HG03066 (cell line): ENCODE results near the gene AKT3.
A peak's percentile ranks its signal among the peaks of the same experiment; 100 is the strongest.

ENCODE experiments used
- ATAC-seq: cut with Tn5 transposase; IDR thresholded peaks from one replicate; pipeline ENCODE4 v1.9.1; 2021; ENCODE audit warnings: low read depth; ENCODE audit not compliant: unreplicated experiment

The AKT3 gene

DNA sequence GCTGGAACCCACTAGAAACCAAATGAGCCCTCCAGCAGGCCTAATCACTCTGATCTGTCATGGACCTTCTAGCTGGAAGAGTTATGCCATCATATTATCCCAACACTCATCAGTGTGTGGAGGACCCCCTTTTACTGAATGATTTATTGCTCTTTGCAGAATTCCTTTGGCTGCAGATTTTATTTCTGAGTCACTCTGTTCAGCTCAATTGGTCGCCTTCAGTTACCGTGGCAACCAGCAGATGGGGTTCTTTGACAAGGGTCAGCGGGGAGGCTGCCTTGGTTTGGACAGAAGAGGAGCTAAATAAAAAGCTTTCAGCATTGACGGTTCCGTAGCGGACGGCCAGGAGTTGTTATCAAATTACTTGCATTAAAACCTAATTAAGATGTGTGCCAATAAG, 374.1 kb downstream of the AKT3 start:
- no peak for ATAC-seq

DNA sequence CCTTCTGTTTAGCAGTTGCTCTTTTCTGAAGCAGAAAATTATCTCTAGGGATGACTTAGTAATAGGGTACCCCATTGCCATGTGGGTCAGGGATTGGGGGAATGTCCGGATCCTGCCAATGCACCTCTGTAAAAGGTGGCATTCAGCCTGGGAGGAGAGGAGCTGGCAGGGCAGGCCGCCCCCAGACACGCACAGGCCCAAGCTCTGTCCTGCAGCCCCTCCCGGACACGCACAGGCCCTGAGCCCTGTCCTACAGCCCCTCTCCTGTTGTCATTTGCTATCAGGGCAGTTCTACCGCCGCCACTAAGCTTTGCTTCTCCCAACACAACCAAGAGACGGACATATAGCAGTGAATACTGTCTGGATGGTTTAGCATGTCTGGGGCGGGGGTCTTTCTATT, 375.1 kb downstream of the AKT3 start:
- ATAC-seq: no peak

DNA sequence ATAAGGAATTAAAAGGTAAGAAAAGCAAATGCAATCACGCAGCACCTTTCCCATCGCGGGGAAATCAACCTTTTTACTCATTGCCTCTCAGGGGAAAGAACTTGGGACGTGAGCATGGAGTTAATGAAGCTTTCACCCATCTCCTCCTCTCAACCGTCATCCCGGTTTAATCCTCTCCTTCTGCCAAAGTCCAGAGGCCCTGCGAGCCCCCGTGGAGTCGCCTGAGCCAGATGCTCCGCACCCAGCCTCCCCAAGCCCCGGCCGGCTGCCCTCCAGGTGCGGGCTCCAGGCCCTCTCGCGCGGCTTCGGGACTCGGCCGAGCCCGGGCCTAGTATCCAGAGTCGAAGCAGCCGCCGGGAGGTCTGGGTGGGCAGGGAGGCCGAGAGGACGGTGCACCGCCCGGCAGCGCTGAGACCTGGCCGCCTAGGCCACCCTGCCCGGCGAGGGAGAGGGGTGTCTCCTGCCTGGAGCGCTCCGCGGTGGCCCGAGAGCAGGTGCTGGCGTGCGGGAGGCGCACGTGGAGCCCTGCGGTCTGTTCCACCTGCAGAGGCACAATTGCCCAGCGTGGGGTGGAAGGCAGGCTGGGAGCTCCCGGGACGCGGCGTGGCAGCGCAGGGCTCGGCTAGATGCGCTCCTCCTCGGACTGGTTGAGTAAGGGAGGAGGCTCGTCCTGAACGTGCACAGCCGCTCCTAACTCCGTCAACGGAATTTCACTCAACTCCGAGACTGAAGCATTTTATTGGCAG, 375.7 kb downstream of the AKT3 start:
- ATAC-seq: no peak

DNA sequence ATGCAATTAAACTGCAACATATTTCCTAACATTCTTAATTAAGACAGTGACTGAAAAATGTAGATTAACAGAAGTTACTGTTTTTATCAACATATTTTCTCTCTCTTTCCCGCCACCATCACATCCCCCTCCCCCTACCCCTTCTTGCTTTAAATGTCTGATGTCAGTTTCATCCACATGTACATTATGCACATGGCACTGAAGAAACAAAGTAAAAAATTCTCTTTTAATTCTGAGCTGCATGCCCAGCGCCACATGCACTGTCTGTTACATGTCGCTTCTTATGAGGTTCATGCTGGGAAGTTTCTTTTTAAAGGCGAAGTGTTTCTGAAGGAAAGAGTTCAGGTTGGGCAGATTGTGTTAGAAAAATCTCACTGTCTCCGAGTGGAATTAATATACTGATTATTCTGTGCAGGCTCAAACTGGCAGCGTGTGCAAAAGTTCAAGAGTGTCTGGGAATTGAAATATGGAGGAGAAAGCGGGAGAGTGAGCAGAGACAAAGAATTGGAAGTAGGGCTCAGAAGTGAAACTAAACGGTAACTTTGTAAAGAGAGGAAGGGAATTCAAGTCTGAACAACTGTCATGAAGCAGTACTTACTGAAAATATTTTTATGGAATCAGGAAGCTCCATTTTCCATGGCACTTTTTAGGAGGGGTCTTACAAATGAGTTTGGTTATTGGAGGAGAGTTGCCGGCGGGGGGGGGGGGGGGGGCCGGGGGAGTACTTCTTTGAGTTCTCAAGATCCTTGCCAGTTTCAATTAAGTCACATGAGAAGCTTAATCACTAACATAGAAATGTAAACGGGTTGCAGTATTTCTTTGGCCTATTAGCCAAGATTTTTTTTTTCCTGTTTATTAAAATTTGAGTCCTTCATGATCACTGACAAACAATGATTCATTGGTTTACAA, 376.6 kb downstream of the AKT3 start:
- ATAC-seq: no peak

DNA sequence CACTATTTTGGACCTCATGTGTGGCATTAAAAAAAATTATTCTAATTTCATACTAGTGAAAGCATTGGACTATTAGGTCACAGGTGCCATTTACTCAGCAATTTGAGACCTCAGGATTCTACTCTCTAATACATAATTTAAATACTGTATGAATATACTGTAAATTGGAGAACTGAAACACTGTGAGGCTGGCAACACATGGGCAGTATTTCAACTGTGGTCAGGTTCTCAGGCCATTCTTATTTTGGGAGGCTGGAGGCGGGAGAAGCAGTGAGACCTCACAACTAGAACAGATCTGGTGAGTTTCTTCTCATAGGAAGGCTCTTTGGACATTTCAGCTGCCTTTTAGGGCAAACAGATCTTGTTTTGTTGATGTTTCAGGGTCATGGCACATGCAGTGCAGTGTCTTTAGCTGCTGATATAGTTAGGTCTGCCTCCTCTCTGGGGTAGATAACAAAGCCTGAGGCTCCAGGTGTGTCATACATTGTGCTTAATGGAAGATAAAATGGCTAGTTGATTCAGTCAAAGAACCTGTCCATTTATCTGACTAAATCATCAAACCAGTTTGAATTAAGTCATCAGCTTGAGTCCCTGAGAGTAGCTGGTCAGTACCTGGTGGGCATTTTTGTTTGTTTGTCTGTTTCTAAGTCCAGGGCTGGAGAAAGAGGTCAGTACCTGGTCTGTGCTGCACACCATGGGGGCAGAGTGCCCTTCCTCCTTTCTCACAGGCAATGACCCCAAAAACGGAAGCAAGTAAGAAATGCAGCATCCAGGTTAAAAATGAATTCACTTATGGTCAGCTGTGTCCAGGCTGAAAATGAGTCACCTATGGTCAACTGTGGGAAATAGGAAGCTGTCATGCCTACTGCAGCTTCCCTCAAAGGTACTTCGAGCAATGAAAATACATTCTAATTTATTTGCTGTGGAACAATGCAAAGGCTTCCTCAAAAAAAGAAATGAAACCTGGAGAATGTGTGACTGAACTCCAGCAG, 378.0 kb downstream of the AKT3 start:
- ATAC-seq: peak; percentile 83

DNA sequence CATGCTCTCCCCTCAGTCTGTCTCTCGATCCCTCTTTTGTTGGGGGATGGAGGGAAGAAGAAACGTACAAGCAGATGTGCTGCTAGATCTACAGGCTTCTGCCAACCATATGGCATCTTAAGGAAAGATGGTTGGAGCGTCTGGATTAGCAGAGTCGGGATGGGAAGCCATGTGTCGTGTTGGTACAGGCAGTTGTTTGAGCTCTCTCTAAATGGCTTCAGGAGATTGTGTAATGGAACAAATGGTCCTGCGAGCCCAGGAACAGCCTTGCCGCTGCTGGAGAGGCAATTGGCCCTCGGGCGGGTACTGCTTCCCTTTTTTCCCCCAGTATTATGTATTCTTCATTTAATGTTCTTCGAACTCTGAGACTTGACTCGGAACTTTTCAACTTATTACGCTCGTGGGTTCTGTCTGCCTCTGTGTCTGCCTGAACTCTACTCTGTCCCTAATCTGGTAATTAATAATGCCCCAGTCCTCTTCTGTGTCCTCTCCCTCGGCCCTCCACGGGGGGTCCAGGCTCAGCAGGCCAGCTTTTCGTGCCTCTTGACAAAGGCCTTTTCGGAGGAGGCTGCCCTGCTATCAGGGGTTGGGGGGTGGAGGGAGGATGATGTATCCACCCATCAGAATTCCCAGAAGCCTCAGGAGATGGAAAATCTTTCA, 378.9 kb downstream of the AKT3 start:
- no peak for ATAC-seq

DNA sequence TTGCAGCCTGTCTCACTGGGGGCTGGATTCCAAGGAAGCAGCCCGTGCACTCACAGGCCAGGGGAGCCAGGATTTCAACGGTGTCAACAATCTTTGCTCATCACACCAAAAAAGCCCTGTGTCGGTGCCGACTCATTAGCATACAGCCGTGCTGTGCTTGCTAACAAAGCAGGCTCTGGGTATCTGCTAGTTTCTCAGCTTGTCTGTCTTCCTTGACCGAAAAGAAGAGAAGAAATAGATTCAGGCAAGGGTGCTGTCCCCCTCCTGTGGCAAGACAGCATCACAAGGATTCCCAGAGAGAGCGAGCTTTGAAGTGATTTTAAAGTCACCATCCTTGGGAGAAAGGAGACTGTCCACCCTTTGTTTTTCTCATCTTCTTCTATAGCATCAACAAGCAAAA, 379.5 kb downstream of the AKT3 start:
- ATAC-seq: no peak

DNA sequence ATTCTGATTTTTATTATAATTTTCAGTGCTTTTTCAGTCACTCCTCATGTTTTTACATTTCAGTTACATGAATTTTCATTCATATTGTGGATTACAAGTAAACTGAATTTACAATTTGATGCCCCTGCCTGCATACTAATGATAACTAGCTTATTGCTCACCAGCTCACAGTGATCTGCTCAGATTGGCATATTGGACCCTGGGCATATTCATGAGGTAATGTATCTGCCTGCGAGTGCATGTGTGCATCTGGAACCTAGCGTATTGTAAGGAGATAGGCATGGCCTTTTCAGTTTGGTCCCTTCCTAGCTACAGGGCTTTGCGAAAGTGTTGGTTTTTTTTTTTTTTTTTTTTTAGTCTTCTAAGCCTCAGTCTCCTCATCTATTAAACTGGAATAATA, 380.5 kb downstream of the AKT3 start:
- no peak for ATAC-seq

DNA sequence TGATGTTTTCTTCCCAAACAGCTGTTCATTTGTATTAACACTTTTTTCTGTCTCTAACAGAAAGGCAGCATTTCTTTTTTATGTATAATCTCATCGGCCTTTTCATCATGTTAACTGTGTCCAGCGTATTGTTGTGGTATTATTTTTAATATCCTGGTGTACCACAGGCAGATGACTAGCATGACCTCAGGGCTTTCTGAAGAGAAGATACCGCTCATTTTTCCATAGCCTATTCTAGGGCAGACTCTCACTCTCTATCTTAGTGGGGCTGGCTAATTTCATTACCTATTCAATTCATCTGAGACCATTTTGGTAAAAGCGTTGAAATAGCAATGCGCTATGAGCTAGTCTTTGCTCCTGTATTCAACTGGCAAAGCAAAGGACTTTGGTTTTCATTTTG, 384.3 kb downstream of the AKT3 start:
- no peak for ATAC-seq

DNA sequence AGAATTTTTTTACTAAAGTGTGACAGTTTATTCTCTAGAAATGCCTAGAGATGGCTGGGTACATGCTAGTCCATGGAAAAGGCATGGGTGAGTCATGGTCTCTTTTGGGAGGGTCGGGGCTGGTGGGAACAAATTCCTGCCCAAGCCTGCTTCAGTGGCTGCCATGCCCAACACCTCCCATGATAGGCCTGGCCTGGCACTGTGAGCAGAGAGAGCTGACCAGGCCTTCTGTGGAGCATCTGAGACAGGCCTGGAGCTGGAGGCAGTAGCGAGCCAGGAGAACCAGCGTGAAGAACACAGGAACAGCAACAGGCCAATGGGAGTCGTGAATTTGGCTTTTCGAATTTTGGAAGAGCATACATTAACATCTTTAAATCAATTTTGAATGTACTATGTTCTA, 385.0 kb downstream of the AKT3 start:
- ATAC-seq: no peak

DNA sequence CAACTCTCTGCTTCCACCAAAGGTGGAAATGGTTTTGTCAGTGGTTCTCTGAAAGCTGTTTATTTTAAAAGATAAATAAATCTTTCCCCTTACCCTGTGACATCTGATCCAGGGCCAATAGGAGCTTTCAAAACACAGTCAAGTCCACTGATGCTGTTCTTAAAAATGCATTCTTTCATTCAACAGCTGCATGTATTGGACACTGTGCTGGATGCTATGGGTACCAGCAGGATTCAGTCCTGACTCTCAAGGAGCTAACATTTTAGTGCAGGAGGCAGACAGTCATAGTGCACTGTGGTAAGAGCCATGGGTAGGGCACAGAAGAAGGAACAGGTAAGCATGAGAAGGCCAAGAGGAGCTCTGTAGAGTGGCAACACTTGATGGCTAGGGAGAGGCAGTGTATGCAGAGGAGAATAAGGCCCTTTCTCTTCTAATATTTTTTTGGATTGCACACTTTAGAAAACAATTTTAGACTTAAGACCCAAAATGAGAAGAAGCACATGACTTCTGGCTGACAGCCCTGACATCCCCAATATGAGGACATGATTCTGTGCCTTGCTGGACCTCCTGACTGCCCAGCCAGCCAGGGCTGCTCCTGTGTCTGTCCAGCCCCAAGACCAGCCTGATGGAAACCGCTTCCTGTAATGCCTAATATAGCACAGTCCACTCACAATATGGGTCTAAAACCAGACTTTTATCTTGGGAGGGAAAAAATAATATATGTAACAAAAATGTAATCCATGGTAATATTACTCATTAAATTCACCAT, 386.9 kb downstream of the AKT3 start:
- ATAC-seq: no peak

DNA sequence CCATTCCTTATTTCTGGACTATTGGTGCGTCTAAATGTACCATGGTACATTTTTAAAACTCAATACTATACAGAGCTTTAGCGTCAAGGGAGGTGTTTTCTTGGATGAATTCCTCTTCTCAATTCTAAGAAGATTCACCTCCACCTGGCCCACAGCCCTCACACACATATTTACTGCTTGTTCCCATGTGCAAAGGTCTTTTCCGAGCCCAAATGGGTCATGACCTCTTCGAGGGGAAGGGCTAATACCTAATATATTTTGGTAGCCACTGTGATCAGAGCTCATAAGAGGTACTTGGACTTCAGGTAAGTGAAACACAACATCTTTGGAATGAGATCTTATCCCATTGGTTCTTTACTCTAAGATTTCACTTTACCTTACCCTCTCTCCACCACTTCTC, 388.3 kb downstream of the AKT3 start:
- ATAC-seq: no peak

DNA sequence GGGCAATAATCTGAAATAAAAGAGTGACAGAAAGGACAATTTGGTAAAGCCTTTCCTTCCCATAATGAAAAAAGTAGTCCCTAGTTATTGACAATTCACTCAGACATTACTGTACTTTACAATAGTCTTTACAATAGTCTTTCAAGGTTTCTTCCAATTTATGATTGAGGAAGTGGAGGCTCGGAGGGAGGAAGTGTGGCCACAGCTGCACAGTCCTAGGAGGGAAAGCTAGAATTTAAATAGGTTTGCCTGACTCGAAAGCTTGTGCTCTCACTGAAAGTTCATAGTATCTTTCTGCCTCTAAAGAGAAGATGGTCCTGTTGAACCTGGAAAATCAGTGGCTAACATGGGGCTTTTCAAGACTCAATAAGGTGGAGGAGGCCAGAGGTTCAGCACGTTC, 391.0 kb downstream of the AKT3 start:
- no peak for ATAC-seq

DNA sequence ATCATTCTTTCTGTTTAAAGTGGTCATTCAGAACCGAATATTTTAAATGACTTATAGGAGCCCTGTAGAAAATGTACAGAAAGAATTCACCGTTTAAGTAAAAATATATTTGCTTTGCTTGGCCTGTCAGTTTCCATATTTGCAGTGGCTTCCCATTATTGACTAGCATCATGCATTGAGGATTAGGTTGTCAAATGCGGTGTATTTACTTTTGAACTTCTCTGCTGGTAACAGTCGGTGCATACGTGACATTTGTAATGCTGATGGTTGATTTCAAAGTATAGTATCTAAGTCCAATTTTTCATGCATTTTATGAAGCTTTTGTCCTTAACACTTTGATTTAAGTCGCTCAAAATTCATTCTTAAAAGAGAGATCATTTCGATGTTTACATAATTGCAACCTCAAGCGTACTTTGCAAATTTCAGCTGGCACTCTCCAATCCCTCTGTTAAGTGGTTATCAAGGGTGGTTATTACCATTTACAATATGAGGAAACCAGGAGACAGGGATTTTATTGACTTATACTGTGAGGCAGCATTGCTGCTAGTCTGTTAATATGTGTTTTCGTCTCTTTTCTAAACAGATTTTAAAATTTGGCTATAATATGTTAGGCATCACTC, 392.6 kb downstream of the AKT3 start:
- no peak for ATAC-seq

DNA sequence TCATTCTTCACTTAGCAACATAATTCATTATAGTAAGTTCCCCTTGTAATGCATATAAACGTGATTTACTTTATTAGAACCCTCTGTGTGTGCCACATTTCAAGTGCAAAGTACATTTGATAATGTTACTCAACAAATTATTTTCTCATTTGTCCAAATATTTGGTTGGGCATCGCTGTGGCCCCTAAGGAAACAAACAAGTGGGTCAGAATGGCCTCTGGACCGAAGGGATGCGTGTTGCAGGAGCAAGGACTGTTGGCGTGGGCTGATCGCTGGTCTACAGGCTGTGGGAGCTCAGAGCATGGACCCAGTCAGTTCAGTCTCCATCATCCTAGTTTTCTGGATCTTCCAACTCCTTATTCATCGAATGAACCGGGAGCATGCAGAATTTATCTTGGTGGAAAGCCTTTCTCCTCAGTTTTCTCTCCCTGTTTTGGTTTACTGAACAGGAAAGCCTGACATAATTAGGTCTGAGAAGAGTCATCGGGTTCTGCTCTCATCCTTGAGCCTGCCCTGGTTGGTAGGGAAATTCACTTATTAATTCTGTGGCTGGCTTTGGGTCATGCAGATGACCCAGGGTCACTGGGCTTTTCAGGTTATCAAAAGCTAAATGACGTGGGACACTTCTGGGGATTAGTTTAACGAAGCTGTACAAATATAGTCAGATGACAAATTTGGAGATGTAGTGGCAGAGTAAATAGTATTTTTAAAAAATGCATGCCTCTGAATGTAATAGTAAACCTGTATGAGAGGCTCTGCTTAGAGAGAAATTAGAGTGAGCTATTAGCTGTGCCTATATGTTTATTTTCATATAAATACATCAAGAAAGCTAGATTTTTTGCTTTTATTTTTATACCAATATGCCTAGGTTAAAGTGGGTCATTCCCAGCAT, 394.0 kb downstream of the AKT3 start:
- ATAC-seq: no peak

DNA sequence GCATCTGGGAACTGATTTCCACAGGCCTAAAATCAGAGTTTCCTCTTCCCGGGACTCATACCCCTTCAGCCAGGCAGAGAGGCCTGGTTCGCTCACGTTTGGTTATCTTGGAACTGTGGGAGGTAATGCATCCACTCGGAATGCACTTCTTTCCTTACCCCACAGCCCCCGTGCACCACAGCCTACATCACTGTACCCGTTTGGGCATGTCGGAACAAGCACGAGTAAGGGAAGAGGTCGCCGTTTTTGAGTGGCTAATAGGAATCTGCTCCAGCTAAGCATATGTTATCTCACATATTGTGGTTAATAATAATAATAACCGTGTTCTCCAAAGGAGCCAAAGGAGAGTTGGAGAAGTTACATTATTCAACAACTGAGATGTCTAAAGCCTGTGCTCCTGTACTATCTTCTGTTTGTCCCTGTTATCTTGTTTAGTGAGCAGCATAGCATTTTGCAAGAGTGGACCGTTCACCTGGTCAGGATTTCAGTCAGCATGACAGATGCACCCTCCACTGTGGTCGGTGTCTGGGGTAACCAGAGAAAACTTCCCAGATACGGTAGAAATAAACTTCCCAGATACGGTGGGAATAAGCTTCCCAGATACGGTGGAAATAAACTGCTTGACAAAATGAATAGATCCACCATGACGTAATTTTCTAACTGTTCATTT, 395.6 kb downstream of the AKT3 start:
- no peak for ATAC-seq

DNA sequence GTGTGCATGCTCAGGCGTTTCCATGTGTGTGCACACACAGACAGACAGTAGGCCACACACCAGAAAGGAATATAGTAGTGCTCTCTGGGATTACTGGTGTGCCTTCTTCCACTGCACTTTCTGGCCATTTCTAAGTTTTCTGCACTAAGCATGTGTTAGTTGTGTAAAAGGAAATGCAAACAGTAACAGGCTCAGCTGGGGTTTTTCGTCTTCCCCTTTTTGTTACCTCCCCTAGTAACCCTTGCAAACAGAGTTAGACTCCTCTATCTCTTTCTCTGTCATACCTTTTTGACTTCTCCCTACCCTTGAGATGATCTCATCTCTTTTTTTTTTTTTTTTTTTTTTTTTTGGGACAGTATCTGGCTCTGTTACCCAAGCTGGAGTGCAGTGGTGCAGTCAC, 398.0 kb downstream of the AKT3 start:
- ATAC-seq: no peak

DNA sequence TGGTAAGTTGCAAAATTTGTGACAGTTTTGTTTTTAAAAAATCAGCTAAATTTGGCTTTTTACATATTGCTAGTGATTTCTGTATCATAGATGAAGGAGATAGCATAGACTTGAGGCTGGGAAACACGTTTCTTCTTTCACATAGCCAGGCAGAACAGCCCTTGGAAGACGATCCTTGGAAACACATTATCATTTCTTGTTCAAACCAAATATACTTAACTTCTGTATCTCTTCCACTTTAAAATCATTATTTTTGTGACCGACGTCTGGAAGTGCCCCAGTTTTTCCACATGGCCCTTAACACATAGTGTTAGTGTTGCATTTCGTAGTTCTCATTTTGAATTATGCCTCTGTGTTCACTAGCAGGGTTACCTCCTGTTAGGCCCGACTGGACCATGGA, 400.7 kb downstream of the AKT3 start:
- no peak for ATAC-seq
